ENCODE results near the gene MACF1. TPM values are rescaled to one million over a fixed set of nuclear protein-coding genes. Genes with fewer than 3 reads are reported as not detected.

The MACF1 gene
- total RNA-seq, 1 donor from 2014 or later: 653 TPM

DNA sequence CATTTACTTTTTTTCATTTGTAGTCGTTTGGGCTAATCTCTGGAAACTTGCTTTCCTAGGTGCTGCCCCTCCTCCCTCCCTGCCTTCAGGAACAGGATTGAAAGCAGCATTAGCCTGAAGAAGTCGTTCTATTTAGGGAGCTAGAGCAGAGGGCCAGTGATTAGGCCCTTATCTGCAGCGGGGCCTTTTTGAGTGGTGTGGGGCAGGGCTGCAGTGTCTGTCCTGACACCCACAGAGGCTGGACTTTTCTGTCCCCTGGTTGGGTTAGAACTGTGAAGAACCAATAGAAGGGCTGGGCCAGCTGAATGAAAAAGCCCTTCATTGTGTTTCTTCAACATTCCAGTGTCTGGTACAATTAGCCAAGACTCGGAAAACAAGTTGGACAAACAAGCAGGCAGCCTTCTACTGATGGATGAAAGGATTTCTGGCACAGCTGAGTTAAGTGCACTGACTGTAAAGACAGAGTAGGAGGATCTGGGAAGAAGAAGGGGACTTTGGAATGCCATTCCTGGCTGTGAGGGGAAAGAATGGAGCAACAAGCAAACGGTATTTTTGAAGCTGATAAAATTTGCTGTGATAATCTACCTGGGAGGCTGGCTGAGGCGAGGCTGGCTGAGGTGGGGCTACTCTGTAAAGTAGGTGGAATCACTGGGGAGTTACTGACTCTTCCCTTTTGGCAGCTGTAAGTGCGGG lies 9.7 kb downstream of the MACF1 start:
- DNase-seq: peak; percentile 46

DNA sequence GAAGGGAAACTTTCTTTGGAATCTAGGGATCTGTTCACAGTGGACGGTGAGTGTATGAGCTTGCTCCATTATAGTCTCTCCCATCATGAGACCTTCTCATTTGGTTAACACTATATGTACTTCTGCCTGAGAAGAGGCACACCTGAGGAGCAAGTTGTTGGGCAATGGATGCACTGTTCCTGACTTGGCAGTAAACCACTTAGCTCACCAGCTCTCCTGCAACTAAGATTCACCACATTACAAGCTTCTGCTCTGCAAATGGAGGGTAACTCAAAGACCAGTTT lies 10.2 kb downstream of the MACF1 start:
- DNase-seq: no peak

DNA sequence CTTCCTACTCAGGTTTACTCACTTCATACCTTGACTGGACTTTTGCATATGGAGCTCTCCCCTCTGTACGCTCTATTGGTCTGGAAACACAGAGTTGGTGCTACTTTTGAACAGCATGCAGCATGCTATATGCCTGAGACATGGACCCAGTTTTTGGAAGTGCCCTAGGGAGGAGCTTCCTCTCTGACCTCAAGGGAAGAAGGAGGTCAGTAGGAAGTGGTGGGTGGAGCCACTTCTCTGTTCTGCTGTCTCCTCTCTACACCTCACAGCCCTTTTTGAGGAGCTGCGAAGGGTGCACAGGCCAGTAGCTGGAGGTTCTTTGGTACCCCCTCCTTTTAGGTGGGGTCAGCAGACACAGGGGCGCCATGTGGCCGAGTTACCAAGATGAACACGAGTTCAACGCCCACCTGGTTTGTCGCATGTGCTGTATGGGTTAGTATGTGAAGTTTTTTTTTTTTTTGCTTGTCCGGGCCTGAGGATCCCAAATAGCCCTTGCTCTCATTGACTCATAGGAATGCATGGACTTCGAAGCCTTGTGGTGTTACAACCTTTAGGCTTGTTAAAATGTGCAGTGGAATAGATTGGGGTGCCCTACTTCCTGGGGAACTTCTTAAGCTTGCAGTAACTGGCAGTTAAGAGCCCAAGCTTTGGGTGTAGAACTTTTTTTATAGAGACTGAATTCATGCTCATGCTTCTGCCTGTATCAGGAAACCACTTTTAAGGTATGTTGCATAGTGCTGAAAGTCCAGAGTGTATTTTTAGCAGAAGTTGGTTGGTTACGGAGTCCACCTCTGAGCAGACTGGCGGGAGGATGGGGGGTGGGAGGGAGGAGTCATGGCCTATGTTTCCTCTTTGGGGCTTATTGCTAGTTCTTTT lies 10.7 kb downstream of the MACF1 start:
- no peak for DNase-seq

DNA sequence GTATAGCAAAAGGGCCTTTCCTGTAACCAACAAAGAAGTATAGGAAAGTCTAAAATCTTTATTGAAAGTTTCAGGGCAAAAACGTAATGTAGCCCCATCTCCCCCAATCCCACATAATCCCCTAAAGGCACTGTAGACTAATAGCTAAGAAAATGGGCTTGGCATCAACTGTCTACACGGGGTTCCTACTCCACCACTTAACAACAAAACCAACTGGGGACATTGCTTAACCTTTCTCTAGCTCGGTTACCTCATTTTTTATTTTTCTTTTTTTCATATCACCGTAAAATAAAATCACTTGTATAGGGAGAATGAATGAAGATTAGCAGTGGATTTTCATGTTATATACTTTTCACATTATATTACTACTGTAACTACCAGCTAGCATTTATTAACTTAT lies 12.3 kb downstream of the MACF1 start:
- no peak for DNase-seq

DNA sequence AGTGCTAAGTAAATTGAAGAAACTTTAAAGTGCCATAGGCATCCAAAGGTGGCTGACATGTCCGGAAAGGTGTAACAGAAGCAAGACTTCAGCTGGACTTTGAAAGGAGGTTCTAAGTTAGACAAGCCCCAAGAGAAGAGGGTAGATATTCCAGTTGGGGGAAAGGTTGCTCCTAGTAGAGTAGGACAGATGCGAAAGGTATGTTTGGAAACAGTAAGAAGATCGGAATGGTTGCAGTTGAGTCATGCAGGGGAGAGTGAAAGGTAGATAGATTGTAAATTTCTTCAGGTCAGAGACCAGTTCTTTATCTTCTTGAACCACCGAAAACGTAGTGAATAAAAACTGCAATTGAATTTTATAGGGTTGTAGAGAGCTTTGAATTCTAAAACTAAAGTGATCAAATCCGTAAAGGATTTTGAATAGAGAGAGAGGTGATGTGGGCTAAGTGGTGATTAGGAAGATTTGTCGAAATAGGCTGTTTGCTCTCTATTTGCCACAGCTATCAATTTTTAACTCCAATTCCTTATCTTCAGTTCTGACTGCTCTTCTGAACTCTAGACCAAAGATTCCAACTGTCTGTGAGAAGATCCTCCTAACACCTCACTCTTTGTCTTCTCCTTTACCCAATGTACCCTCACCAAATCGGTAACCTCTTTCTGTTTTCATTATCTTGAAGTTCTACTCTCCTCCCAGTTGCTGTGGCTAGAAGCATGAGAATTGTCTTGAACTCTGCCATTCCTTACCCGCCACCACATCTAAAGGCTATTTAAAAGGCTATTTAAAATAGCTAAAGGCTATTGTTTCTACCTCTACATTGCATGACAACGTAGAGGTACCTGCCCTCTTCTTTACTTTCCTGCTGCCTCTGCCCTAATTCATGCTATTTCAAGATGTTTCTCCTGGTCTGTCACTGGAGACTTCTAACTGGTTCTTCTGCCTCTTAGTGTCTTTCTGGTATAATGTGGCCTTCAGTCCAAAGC lies 16.7 kb downstream of the MACF1 start:
- DNase-seq: no peak

DNA sequence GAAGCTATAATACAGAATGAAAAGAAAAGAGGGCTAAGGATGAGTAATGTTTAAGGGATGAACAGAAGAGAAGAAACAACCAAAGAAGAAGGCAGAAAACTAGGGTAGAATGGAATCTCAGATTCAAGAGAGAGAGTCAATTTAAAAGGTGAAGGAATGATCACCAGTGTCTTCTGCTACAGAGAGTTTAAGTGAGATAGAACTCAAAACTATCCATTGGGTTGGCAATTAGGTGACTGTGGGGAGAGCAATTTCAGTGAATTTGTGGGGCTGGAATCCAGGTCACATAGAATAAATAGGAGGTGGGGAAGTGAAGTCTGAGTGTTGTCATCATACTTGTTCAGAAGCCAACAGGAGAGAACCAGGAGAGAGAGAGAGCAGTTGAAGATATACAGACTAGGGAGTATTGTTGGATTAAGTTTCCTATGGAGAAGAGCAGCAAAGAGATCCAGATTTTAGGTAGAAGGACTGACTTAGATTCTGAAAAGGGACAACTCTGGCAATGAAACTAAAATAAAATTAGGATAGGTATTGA lies 19.9 kb downstream of the MACF1 start:
- no peak for DNase-seq

DNA sequence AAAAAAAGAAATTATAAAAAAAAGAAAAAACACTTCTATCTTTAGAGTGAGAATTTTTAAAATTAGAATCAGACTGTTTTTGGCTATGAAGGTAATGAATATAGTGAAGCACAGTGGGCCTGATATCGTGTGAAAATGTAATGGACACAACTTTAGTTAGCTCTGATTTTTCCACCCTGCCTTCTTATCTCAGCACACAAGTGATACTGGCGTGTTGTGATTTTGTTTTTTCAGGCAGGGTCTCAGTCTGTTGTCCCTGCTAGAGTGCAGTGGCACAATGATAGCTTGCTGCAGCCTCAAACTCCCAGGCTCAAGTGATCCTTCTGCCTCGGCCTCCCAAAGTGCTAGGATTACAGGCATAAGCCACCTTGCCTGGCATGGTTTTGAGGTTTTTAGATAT lies 22.3 kb downstream of the MACF1 start:
- no peak for DNase-seq

DNA sequence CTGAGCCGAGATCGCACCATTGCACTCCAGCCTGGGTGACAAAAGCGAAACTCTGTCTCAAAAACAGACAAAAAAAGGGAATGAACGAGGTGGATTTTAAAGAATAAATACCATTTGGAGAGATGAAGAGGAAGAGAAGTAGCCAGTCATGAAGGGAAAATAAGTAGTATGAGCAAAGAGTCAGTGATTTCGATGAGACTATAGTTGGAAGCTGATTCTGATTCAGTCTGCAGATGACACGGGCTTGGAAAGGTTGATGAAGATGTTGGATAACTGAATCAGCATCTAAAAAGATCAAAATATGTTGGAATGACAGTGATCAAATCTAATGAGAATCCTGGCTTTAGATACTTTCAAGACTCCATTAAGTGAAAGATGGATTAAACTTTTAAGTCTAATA lies 23.8 kb downstream of the MACF1 start:
- no peak for DNase-seq

DNA sequence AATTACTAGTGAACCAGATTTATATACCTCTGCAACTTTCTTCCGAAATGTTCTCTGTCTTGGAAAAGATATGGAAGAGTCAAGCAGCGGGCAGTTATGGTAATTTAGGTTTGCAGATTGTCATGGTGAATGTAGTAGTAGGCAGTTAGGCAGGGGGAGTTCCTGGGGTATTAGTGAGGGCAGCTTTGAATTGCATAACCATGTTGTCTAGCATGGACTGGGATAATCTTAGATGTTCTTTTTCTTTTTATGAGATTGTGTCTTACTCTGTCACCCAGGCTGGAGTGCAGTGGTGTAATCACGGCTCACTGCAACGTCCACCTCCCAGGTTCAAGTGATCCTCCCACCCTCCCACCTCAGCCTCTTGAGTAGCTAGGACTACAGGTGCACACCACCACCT lies 25.0 kb downstream of the MACF1 start:
- DNase-seq: no peak

DNA sequence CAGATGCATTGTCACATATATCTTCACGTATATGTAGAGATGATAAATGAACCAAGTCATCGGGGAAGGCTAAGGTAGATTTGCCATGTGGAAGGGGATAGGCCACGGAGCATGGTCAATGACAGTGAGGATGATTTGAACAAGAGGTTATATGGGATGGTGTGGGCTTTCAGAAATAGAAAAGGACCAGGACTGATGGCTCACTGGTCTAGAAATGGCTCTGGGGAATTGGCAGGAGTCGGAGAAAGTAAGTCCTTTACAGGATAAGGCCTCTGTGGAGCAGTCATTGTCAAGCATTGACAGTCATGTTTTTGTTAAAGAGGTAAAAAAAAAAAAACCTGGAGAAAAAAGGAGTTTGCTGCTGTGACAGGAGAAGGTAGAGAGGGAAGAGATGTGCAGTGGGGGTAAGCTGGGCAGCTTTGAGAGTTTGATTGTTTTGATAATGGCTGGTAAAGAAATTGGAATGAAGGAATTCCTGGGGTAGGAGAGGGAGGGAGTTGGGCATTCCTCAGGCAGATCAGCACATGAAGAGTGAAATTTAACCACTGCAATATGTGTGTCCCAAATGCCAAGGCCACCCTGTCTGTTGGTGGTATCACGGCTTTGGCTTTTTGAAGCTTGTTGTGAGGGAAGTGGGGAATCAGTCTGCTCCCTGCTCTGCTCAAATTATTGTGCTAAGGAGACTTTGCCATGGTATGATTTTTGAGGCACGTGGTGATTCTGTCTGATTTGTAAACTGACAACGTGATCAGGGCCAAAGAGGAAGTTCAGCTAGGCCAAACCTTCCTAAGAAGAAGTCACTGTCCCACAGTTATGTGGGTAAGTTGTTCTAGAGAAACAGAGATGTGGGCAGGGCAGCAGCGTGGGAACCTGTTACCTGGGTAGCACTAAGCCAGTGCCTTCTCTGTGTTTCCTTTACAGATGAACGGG lies 26.0 kb downstream of the MACF1 start:
- no peak for DNase-seq

DNA sequence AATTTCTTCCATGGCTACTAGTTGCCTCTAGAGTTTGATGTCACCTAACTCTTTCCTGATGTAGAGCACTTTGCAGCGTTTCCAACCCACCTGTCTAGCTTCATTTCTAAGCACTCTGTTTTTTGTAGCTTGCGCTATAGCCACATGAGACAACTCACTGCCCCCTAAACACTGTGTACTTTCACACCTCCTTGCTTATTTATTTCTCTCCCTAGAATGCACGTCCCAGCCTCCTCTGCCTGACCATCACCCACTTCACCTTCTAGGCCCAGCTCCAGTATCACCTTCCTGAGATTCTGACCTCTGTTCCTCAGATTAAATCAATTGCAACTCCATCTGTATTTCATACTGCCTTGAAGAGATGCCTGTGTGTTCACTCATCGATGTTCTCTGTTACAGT lies 32.5 kb downstream of the MACF1 start:
- DNase-seq: no peak

DNA sequence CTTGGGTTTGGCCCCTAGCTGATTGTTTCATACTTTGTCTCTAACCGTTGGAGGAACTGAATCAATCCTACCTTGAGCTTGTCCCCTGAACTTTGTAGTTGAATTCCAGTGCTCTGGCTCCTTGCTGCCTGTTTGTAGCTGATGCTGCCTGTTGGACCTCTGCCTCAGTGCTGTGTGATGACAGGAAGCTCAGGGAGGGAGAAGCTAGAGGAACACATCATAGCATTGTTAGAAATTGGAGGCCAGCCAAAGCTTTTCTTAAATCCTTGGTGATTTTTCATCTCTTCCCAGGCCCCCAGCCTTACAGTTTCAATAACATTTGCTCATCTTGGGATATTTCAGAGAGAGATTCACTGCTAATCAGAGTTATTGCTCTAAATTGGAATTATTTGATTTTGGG lies 34.0 kb downstream of the MACF1 start:
- DNase-seq: peak; percentile 93

DNA sequence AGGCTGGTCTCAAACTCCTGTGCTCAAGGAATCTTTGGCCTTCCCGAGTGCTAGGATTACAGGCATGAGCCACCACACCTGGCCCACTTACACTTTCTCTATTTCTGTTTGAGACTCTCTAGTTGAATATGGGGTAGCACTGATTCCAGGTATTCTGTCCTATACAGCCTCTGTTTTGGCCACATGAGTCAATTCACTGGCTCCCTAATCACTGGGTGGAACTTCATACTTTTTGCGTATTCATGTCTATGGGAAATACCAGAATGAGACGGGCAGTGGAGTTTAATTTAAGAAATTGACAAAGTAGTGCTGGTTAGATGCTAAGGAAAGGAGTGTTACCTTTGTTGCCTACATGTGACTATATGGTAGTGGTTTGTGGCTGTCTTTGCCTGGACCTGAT lies 35.5 kb downstream of the MACF1 start:
- DNase-seq: no peak

DNA sequence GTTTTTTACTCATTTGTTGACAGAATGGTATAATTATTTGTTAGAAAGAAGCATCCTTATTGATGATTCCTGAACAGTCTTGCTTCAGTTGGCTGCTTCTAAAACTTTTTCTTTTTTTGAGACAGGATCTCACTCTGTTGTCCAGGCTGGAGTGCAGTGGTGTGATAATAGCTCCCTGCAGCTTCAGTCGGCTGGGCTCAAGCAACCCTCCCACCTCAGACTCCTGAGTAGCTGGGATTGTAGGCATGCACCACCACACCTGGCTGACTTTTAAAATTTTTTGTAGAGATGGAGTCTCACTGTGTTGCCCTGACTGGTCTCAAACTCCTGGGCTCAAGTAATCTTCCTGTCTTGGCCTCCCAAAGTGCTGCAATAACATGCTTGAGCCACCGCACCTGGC lies 38.8 kb downstream of the MACF1 start:
- no peak for DNase-seq

DNA sequence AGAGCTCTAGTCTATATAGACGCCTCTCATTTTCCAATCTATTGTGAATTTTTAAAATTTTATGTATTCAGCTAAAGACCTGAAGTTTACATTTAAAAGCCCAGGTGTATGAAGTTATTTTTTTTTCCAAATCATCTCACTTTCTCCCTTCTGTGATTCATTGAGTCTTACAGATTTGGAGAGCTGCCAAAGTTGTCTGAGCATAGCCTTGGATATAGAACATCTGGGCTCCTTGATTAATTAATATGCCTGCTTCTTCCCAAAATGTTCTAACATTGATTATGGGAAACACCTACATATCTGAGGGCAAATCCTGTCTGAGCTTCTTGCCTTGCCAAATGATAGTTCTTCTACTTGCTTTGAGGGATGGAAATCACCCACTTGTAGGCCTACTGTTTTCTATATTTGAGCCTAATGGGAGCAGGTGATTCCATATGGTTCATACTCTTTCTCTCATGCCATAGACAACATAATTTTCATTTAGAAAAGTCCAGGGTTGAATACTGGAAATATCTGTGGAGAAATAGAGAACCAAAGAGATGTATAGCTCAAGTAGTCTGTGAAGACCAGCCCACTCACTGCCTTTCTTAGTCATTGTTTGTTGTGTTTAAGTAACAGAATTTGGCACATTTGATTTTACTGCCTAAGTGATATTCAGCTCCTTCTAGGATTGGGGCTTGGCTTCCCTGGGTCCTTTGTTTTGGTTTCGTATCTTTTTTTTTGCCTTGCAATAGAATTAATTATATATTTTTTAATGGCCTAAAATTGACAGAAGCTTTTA lies 46.2 kb downstream of the MACF1 start:
- peak; percentile 53 for DNase-seq

DNA sequence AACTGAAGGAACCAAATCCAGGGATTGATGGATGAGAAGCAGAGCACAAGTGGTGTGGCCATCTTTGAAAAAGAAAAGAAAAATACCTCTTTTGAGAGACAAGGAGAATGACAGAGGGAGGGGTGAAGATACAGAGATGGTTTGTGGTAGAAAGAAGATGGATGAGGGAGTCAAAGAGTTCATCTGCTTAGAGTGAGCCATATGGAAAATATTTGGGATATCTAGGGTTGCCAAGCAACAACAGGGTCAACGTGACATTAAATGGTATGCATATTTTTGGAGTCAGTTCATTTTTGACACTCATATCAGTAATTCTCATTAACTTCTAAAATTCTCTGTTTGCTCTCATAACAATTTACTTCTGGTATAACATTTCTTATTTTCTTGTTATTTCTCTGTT lies 50.7 kb downstream of the MACF1 start:
- DNase-seq: no peak

DNA sequence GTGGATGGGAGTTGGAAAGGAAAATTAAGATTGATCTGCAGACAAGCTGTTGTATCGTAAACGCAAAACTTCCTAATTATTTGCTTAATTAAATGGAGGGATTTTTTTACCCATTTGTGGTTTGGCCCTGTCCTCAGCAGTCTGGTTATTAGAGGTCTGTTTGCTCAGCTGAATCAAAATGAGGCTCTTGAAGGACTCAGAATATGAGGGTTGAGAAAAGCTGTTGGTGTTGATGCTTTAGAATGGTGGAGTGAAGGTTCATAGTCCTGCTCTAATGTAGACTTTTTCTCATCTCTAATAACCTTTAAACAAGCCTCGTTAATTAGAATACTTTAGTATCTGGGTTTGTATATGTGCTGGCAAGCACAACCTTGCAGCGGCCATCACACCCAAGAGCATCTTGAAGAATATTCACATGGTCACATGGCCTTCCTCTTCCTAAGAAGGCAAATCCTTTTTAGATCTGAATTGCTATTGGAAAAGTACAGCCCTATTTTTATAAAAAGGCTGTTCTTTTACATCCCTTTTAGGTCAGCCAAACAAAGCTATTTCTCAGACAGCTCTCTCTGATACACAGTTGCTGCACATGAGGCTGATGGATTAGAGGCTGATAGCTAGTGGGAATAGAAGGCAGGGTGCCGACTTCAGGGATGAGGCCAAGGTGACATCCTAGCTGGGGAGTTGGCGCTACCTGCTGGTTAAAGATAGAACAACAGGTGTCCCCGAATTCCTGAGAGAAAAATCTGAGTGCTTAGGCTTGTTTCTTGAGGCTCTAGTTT lies 53.8 kb downstream of the MACF1 start:
- peak; percentile 82 for DNase-seq

DNA sequence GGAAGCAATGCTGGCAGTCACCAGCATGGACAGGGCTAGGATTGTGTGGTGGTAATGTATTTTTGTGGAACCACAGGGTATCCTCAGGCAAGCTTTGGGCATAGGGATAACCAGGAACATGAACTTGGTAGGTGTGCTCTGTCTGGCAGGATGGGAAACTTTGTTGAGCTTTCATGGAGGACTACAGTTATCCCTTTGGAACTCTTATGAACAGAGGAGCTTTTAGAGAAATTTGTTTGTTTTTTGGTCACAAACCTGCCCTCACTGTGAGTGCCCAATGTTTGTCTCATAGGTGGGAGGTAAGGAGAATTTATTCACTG lies 54.4 kb downstream of the MACF1 start:
- DNase-seq: no peak

DNA sequence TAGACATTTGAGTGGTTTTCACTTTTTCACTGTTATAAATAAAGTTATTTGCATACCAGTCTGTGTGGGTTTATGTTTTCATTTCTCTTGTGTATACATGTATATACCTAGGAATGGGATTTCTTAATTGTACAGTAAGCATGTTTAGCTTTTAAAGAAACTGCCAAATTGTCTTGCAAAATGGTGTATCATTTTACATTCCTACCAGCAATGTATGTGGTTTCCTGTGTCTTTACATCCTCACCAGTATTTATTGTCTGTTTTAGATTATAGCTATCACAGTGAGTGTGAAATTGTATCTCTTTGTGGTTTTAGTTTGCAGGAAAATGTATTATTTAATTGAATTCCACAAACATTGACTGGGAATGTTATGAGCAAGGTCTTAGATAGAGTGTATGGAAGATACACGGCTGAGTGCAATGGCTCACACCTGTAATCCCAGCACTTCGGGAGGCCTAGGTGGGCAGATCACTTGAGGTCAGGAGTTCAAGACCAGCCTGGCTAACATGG lies 57.3 kb downstream of the MACF1 start:
- no peak for DNase-seq

DNA sequence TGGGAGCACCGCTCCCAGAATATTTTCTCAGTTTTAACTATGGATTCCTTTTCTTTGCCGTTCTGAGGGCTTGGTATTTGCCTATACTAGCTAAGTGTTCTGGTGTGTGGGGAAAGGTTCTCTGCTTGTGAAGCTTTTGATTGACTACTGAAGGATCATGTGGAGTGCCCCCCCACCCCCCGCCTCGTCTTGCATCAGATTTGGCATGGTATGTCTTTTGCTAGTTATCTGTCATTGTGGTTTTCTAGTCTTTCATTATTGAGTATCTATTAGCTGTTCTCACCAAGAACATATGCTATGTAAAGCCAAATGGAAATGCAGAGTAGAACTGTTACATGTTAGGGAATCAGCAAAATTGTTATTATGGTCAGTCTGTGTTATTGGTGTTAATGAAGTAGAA lies 58.3 kb downstream of the MACF1 start:
- no peak for DNase-seq
